MV-4-11 (cell line): ENCODE measurements around the gene SAP30L.

Source experiments
- DNase-seq: peaks from one replicate; lab custom pipeline; 2025; lab: John Stamatoyannopoulos, UW

Gene SAP30L

DNA sequence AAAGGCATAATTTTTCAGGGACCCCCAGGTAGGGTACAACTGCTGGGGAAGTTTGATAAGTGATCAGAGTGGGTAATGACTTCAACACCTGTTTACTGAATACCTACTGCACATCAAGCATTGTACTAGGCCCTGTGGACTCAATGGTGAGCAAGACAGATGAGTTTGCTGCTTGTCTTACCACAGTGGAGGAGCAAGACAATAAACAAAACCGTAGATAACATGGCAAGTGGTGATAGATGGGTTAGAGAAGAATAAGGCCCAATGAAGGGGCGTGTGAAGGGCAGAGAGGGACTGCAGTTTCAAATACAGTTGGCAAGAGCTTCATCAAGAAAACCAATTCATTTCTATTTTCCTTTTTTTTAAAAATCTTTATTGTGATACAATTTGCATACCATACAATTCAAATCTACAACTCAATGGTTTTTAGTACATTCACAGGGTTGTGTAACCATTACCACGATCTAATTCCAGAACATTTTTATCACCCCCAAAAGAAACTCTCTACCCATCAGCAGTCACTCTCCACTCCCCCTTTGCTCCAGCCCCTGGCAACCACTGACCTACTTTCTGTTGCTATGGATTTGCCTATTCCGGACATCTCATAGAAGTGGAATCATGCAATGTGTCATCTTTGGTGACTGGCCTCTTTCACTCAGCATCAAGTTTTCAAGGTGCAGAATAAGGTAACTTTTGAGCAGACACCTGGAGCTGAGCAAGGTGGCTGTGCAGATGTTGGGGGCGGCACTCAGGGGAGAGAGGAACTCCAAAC, 64.2 kb downstream of the SAP30L start:
- DNase-seq = no peak
